ENCODE results near the gene TIMM29.

GRCh38 chr19:10977742-10978092 is 49.1 kb downstream of the TIMM29 start:
- TF ChIP-seq RCOR1 (IDR thresholded peaks at IDR 0.05; ENCODE audit: low read depth, low read length) = no peak
- TF ChIP-seq KDM5A (IDR thresholded peaks at IDR 0.05) = no peak
- TF ChIP-seq, protein P1, sequence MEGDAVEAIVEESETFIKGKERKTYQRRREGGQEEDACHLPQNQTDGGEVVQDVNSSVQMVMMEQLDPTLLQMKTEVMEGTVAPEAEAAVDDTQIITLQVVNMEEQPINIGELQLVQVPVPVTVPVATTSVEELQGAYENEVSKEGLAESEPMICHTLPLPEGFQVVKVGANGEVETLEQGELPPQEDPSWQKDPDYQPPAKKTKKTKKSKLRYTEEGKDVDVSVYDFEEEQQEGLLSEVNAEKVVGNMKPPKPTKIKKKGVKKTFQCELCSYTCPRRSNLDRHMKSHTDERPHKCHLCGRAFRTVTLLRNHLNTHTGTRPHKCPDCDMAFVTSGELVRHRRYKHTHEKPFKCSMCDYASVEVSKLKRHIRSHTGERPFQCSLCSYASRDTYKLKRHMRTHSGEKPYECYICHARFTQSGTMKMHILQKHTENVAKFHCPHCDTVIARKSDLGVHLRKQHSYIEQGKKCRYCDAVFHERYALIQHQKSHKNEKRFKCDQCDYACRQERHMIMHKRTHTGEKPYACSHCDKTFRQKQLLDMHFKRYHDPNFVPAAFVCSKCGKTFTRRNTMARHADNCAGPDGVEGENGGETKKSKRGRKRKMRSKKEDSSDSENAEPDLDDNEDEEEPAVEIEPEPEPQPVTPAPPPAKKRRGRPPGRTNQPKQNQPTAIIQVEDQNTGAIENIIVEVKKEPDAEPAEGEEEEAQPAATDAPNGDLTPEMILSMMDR (IDR thresholded peaks at IDR 0.05) = no peak
- no peak for TF ChIP-seq BHLHE40 (IDR thresholded peaks at IDR 0.05; ENCODE audit: low read depth, low read length)
- no peak for TF ChIP-seq POLR2A (IDR thresholded peaks at IDR 0.05; ENCODE audit: low read length)
- TF ChIP-seq, protein P2, sequence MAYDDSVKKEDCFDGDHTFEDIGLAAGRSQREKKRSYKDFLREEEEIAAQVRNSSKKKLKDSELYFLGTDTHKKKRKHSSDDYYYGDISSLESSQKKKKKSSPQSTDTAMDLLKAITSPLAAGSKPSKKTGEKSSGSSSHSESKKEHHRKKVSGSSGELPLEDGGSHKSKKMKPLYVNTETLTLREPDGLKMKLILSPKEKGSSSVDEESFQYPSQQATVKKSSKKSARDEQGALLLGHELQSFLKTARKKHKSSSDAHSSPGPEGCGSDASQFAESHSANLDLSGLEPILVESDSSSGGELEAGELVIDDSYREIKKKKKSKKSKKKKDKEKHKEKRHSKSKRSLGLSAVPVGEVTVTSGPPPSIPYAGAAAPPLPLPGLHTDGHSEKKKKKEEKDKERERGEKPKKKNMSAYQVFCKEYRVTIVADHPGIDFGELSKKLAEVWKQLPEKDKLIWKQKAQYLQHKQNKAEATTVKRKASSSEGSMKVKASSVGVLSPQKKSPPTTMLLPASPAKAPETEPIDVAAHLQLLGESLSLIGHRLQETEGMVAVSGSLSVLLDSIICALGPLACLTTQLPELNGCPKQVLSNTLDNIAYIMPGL (CRISPR knock-in tag; IDR thresholded peaks at IDR 0.05; ENCODE audit: borderline replicate concordance) = no peak

Data from A549 (cell line).